ENCODE data around the gene ZNF512B.

GRCh38 chr20:63970714-63971431 is 1.1 kb upstream of the ZNF512B start:
- TF ChIP-seq CTCF (IDR thresholded peaks at IDR 0.05) = no peak
- no peak for TF ChIP-seq POLR2A (IDR thresholded peaks at IDR 0.05)
